Mucosa of stomach (tissue), 1 donor: ENCODE data around the gene SFXN4.
"Not testable (repeated sequence)": the region's sequence is repeated elsewhere in the genome, so short reads cannot be mapped to it uniquely, and the experiment has no call there.

Experiments
- H3K27me3 ChIP-seq: one replicate; pipeline ENCODE4 v1.7.0; 2013; ENCODE audit warnings: mild to moderate bottlenecking, low read length; ENCODE audit not compliant: control insufficient read depth, insufficient read depth
- H3K36me3 ChIP-seq: one replicate; pipeline ENCODE4 v1.7.0; 2013; ENCODE audit warnings: low read length; ENCODE audit not compliant: control insufficient read depth, insufficient read depth
- H3K4me1 ChIP-seq: one replicate; pipeline ENCODE4 v1.7.0; 2013; ENCODE audit warnings: mild to moderate bottlenecking, low read length; ENCODE audit not compliant: control insufficient read depth, insufficient read depth
- H3K4me3 ChIP-seq: one replicate; pipeline ENCODE4 v1.7.0; 2013; ENCODE audit warnings: low read length
- H3K9ac ChIP-seq: one replicate; pipeline ENCODE4 v1.7.0; 2013; ENCODE audit warnings: mild to moderate bottlenecking, low read length, moderate library complexity
- H3K9me3 ChIP-seq: one replicate; pipeline ENCODE4 v1.7.0; 2013; ENCODE audit warnings: mild to moderate bottlenecking, low read length, moderate library complexity; ENCODE audit not compliant: control insufficient read depth
- donor health status: Pancreatic carcinoma.

Gene SFXN4

GRCh38 chr10:119113751-119114732, 51.5 kb downstream of the SFXN4 start:
- Histone ChIP-seq H3K9ac (no peak overlapping the region), H3K9me3 (no peaks in the 10 kb centered on the region), H3K4me1 (no peaks in the 10 kb centered on the region), H3K4me3 (no peak overlapping the region), H3K36me3 (no peaks in the 10 kb centered on the region), H3K27me3 (no peaks in the 10 kb centered on the region)

DNA sequence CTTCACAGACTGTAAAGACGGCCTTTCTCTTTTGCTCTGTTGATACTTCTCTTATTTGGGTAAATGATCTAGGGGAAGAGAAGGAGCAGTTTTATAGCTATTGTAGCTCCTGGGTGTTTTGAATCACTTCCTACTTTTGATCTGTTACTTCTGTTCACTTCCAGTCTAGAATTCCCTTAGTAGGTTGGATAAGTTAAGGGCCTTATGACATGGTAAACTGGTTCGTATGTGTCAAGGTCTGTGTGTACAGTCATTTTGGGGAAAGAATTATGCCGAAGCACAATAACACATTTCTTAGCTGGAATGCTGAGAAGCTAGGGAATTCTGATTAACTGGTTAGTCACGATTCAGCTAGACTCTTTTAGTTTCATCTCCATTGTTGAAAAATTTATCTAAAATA, 53.5 kb downstream of the SFXN4 start:
- Histone ChIP-seq H3K9ac (no peak overlapping the region), H3K4me1 (no peaks in the 10 kb centered on the region), H3K27me3 (no peaks in the 10 kb centered on the region), H3K9me3 (no peaks in the 10 kb centered on the region), H3K4me3 (no peak overlapping the region), H3K36me3 (no peaks in the 10 kb centered on the region)

DNA sequence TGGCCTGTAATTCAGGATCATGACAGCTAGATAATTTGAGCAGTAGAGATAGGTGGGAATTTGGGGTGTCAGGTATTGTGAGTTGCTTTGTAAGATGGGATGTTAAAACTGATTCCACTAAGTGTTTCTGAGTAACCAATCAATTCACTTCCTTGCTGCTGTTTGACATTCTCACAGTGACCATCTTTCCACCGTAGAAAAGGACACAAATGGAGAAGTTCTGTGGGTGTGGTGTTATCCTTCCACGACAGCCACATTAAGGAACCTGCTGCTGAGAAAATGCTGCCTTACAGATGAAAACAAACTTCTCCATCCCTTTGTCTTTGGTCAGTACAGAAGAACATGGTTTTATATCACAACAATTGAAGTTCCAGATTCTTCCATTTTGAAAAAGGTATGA, 57.7 kb downstream of the SFXN4 start:
- H3K9ac ChIP-seq, H3K36me3 ChIP-seq, H3K27me3 ChIP-seq, H3K4me3 ChIP-seq, H3K9me3 ChIP-seq, H3K4me1 ChIP-seq: not testable (repeated sequence)

GRCh38 chr10:119107106-119107505, 58.4 kb downstream of the SFXN4 start:
- H3K9ac ChIP-seq, H3K27me3 ChIP-seq, H3K36me3 ChIP-seq, H3K4me1 ChIP-seq, H3K4me3 ChIP-seq, H3K9me3 ChIP-seq: not testable (repeated sequence)

DNA sequence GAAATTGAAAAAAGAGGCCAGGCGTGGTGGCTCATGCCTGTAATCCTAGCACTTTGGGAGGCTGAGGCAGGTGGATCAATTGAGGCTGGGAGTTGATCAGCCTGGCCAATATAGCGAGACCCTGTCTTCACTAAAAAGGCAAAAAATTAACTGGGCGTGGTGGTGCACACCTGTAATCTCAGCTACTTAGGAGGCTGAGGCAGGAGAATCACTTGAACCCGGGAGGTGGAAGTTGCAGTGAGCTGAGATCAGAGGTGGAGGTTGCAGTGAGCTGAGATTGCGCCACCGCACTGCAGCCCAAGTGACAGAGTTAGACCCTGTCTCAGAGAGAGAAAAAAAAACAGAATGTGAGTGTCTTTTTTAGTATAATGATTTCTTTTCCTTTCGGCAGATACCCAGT, 59.6 kb downstream of the SFXN4 start:
- not testable (repeated sequence) for H3K9me3 ChIP-seq, H3K4me3 ChIP-seq, H3K9ac ChIP-seq, H3K27me3 ChIP-seq, H3K36me3 ChIP-seq
- peaks cover 15% of the 10 kb centered on the region for H3K4me1 ChIP-seq

GRCh38 chr10:119105155-119105554, 60.4 kb downstream of the SFXN4 start:
- peak overlapping the region; percentile 39 for H3K4me3 ChIP-seq
- H3K9ac ChIP-seq: peak overlapping the region; percentile 64
- H3K9me3 ChIP-seq: no peaks in the 10 kb centered on the region
- H3K27me3 ChIP-seq: no peaks in the 10 kb centered on the region
- peaks cover 22% of the 10 kb centered on the region for H3K4me1 ChIP-seq
- H3K36me3 ChIP-seq: no peaks in the 10 kb centered on the region

DNA sequence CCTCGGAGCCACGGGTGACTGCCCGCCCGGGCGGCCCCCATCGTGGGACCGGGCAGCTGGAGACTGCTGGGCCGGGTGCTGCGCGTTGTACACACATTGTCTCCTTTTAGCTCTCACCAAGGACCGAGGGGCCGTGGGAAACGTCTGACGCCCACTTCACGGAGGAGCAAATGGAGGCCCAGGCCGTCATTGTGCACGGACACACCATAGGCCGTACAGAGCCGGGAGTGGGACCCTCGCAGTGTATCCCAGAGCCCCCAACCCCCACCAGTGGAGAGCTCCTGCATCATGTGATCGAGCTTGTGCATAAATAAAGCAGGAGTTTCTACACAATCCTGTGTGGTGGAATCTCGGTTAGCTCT, 60.9 kb downstream of the SFXN4 start:
- Histone ChIP-seq H3K27me3 (no peaks in the 10 kb centered on the region), H3K36me3 (no peaks in the 10 kb centered on the region), H3K9me3 (no peaks in the 10 kb centered on the region), H3K4me3 (peak overlapping the region; percentile 39), H3K9ac (peak overlapping the region; percentile 64), H3K4me1 (peaks cover 24% of the 10 kb centered on the region)

GRCh38 chr10:119103903-119104653, 61.4 kb downstream of the SFXN4 start, which contains the start of gene DENND10:
Gene DENND10 (plus strand): TSS chr10:119104113. CDS start chr10:119104143, 30 bp downstream.
- H3K9me3 ChIP-seq: no peaks in the 10 kb centered on the region
- peak within 1 kb of the TSS; percentile 64 for H3K9ac ChIP-seq
- peaks cover 24% of the 10 kb centered on the region for H3K4me1 ChIP-seq
- peak within 1 kb of the TSS; percentile 39 for H3K4me3 ChIP-seq
- no peaks in the 10 kb centered on the region for H3K36me3 ChIP-seq
- no peaks in the 10 kb centered on the region for H3K27me3 ChIP-seq

- Histone ChIP-seq H3K4me3 (no peak overlapping the region), H3K36me3 (no peaks in the 10 kb centered on the region), H3K9me3 (no peaks in the 10 kb centered on the region), H3K9ac (no peak overlapping the region), H3K4me1 (peaks cover 24% of the 10 kb centered on the region), H3K27me3 (no peaks in the 10 kb centered on the region)
Observed at GRCh38 chr10:119103241-119103902, 62.1 kb downstream of the SFXN4 start.

- Histone ChIP-seq H3K36me3 (no peaks in the 10 kb centered on the region), H3K9me3 (no peaks in the 10 kb centered on the region), H3K4me3 (no peak overlapping the region), H3K9ac (peak overlapping the region; percentile 50), H3K27me3 (no peaks in the 10 kb centered on the region), H3K4me1 (peaks cover 24% of the 10 kb centered on the region)
Observed at GRCh38 chr10:119101366-119102098, 64.0 kb downstream of the SFXN4 start.

DNA sequence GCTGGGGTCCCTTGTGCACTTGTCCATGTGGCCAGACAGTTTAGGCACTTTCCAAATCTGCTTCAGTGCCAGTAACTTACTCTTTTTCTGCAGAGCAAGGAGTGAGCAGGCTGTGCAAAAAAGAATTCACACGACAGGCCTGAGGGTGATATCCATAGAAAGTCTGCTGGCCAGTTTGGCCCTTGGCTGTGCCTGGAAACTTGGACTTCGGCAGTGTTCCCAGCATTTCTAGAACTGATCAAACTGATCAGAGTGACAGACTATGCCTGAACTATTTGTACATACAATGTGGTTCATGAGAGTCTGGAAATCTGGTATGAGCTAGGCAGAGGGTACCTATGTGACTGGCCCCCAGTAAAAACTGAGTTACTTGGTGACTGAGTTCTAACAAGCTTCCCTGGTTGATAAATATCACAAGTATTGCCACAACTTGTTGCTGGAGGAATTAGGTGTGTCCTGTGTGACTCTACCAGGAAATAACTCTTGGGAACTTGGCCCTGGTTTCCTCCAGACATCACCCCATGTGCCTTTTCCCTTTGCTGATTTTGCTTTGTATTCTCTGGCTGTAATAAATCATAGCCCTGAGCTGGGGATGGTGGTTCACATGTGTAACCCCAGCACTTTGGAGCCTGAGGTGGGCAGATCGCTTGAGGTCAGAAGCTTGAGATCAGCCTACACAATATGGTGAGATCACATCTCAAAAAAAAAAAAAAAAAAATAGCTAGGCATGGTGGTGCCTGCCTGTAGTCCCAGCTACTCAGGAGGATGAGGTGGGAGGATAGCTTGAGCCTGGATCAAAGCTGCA, 64.9 kb downstream of the SFXN4 start:
- Histone ChIP-seq H3K4me1 (peaks cover 24% of the 10 kb centered on the region), H3K27me3 (no peaks in the 10 kb centered on the region), H3K9ac (peak overlapping the region; percentile 50), H3K4me3 (no peak overlapping the region), H3K9me3 (no peaks in the 10 kb centered on the region), H3K36me3 (no peaks in the 10 kb centered on the region)
